Skin of body (tissue), 2 donors: ENCODE measurements around the gene DMD. TPM values are rescaled to one million over a fixed set of nuclear protein-coding genes. Genes with fewer than 3 reads are reported as not detected.

Experiments used
- DNase-seq: peaks from one replicate; lab custom pipeline; 2025; lab: John Stamatoyannopoulos, UW
- total RNA-seq: library from RNA; depleted of rRNA; stranded (reverse); fragments of >200 nt; gene quantifications from one replicate; pipeline ENCODE4 v1.2.3, GENCODE V29; 2014

DMD gene
- total RNA-seq, 1 donor from 2014 or later, result 87.0 TPM

DNA sequence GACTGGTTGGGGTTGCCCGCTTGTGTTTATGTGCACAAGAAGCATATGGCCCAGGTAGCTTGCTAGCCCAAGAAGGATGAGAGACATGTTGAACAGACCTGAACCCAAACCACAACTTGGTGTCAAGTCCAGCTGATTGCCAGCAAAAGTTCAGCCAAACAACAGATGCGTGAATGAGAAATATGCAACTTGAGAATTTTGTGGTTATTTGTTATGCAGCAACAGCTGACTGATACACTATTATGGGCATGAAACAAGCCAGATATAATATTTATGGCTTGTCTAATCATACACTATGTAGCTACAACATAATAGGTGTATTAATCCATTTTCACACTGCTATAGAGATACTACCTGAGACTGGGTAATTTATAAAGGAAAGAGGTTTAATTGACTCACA is 2073.2 kb downstream of the DMD start:
- DNase-seq, result no peak

DNA sequence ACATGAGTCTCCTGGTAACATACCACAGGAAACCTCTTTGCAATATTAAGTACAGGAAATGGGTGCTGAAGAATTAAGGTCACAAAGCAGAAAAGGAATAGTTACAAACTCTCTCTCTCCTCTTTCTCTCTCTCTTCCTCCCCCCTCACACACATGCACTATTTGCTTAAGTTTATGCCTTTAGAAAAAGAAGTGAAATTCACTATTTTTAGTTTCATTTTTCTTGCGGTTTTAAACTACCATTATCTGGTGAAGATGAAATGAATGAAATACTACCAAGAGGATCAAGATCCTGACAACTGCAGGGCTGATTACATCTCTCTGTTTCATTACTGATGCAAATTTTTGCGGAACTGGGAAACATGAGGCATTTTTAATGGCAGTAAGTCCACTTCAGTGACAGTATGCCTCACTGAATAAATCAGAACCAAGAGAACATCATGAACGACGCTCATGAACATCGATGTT is 2075.2 kb downstream of the DMD start:
- no peak for DNase-seq

DNA sequence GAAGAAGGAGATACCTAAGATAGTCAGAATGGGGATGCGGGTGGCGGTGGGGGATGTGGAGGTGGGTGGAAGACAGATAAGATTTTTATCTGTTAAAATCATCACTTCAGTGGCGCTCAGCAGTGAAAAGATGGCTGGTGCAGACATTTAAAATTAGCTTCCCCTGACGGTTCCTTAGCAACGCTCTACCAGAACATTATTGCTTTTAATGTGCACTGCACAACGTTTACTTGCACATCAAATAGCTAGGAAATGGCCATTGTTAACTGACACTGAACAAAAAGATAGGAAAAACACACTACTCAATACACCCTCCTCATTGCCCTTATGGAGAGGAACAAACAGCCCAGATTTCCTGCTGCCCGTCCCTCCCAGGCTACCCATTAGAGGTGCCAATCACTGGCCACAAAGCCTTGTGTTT is 2078.5 kb downstream of the DMD start:
- no peak for DNase-seq

DNA sequence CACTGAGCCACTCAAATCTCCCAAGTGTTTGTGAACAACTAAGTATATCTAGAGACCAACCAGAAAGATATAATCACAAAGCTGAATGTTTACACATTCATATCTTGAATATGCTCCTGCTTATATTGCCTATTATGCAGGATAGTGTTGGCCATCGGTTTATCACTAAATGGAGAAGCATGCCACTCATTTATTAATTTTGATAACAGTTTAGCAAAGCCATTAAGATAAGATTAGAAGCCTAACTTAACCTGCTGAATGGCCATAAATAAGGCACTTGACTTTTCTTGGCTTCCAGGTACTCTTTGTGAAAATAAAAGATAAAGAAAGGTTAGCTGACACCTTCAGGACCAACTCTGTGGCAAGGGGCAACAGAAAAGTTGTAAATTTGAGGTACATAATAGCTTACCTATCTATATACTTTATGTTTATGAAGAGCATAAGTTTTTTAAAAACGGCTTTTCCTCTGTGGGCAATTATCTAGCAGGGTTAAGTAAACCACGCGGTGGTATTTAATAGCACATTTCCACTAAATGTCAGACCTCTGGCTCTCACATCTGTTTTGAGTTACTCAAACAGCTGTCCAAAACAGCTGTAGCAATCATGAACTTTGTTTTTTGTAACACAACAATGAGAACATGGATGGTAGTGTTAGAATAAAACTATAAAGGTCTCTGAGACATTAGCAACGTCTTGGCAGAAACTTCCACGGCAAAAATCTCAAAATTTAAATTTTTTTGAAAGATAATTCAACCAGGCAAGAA is 2080.7 kb downstream of the DMD start:
- DNase-seq, result peak; percentile 43

DNA sequence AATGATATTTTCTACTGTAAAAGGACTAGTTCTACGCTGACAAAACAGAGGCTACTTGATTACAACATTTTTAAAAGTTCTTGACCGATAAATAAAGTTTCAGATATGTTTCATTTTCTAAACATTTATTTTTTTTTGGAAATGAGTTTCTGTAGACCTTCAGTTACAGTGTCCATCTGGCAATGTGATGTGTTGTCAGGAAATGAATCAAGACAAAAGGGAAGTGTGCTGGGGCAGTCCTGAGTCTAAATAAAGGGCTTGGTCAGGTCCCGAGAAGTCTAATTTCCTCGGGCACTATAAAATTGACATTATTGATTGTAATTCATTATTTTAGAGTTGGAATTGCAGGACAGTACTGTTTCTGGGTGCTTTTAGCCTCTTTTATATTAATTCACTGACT is 2082.5 kb downstream of the DMD start:
- no peak for DNase-seq

DNA sequence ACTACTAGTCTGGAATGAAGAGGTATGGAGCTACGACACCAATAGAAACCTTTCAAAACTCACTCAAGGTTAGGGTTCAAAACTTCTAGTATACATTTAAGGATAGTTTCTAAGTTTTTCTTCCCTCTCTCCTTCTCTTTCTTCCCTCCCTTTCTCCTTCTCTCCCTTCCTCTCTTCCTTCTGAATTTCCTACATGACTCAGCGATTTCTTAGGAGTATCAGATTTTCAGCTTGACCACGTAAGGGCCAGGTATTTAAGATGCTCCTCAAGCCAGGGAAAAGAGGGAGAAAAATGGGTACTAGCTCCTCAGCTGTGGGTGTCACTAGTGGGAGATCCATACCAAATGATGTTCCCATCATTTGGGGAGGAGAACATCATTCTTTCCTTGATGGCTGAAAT is 2083.6 kb downstream of the DMD start:
- DNase-seq, result no peak

DNA sequence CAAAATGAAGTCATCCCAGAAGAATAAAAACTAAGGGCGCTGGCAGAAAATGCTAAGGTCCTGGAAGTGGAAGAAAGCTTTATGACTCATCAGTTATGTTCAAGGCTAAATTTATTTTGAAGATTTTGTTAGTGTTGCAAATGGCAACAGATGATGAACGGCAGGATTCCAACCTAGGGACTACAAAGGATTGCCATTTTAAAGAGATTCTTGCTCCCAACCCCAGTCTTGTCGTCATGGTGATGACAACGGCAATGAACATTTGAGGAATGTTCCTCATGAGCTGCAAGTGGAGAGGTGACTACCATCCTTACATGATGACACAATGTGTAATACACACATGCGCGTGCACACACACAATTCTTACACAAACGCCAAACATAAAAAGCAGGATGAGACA is 2085.1 kb downstream of the DMD start:
- no peak for DNase-seq

DNA sequence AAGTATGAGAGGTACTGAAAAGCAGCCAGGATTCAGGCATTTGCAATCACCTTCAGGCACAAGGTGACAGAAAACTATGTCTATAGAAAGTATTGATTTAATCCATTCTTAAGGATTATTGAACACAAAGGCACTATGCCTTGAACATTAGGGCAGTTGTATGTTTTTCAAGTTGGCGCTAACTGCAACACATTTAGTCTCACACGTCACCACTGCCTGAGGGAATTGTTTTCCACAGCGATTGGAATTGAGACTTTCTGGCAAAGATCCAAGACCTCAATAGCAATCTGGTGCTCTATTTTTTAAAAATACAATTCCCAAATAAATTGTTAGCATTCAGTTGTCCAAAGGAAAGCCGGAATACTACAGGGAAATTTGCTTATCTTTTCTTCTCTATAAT is 2086.8 kb downstream of the DMD start:
- DNase-seq, result peak; percentile 3

DNA sequence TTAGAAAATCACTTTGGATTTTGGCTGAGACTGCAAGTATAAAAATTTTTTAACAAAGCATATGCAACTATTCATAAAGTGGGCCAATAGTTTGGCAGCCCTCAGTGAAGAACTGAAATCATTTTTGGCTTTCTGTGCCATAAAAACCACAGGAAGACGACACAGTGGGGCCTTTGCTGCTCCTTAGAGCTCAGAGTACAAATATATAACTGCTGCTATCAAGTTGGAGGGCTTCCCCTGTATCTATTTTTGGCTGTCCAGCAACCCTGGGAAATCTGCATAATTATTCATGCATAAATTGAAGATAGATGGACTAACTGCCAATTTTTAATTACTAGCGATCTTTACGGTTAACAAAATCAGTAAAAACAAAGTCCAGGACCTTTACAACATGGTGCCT is 2088.0 kb downstream of the DMD start:
- DNase-seq, result no peak

DNA sequence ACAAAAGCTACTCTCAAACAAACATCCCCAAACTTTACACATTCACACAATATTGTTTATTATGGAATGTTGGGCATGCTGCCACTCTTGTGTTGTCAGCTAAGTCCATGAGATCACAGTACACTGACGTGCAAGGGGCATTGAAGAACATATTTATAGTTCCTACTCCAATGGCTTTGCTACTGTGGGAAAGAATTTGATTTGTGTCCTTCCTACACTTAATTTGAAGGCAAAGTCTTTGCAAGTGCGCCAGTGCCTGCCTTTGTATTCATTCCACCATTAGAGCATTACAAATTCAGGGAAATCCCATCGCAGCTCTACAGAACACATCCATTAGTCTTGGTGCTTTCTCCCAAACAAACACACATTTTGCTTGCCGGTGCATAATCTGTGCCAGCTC is 2094.1 kb downstream of the DMD start:
- DNase-seq, result no peak

DNA sequence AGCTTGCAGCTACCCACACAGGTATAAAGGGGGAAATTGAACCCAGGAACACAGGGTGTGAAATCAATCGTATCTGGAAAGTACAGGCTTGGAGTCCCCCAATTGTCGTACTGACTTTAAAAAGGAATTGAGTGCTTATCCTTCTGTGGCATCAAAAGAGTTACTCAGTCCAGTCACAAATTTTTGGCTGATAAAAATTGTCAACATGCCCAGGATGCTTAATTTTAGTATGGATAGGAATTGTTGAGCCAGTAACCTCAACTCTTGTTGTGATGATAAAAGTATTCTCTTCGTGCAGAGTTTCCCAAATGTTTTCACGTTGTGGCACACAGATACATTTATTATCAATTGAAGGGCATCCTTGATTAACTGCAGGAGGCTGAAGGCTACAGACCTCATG is 2096.0 kb downstream of the DMD start:
- no peak for DNase-seq

DNA sequence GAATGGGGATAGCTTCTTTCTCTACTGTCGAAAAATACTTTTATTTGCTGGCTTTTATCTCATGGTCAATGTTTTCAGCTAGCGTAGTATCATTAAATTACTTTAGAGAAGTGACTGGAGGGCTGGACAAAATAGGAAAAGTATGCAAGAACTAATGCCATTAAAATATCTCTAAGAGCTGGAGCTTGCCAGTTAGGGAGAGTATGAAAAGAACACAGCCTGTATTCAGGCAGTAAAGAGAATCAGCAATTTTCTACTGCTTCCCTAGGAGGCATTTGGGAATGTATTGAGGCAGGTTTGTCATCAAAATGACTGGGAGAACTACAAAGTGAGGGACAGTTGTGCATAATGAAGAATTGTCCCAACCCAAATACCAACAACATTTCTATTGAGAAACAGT is 2096.5 kb downstream of the DMD start:
- no peak for DNase-seq

DNA sequence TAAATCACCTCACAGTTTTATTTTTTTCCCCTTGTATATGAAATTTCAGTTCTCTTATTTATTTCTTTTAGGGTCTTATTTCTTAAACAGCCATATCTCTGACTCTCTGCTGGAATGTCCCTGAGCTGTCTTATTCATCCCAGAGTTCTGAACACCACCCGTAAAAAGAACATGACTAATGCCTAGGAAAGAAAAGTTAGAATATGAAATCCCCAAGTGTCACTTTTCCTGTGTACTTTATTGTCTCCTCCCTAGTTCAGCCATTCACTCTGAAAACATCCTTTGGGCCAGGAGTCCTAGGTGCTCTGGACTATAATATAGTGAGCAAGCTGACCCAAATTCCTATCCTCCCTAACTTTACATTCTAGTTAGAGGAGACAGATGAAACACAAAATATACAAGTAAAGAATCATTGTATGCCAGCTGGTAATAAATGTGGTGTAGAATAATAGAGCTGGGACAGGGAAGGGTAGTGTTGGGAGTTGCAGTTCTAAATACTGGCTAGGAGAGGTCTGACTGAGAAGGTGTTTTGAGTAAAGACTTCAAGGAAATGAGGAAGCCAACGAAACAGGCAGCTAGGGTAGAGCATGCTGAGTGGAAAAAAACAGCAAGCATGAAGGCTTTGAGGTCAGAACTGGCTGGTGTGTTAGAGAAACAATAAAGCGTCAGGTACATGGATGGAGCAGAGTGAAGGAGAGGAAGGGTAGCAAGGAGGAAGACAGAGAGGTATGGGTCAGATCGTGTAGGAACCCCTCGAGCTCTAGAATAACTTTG is 2098.9 kb downstream of the DMD start:
- no peak for DNase-seq

DNA sequence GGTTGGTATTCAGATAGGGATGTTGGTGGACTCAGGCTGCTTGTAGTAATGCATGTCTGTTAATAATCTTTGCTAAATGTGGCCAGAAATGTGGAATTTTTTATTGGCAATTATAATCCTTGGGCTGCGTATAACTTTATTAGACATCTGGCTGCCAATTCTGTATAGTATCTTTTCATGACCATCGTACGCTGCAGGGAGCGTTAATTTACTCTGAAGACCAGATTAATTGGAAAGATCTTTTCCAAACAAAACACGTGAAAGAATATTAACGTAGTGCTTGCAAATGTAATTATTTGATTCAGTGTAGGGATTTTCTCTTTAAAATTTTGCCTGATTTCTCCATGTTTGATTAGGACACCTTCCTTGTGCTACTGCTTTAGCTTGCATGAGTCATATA is 2100.7 kb downstream of the DMD start:
- no peak for DNase-seq

DNA sequence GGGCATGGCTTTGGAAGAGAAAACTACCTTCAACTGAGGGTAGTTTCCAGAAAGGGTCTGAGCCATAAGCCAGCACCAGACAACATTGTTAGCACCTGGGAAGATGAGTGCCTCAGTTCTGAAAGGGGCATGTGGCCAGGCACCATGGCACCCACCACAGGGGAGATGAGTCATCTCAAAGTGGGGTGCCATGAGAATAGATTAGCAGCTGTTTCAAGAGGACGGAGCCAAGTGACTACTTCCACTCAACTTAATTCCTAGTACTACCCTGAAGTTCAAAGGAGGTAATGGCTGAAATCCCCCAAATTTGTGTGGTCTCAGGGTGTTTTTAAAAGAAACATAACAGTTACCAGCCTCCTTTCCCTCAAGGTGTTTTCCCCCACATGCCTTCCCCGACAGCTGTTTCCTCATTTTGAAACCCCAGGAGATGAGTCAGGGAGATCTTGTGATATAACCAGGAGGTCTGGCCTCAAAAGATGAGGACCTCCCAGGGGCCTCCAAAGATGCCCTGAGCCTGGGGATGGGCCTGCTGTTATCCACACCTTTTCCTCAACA is 2111.7 kb downstream of the DMD start:
- no peak for DNase-seq

DNA sequence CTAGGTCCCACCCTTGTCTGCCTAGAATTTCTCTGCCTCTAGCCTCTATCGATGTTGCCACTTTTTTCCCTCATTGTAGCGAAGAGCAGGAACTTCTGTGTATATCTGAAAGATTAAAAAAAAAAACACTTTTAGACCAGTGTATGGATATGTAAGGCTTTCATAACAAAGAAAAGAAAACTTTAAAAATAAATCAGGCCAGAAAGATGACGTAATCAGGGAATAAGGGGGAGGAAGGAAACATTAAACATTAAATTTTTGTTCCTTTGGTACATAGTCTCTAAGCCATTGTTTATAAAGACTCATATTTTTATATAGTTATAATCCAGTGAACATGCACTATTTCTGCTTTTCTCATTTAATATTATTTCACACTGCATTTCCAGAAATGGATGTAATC is 2113.3 kb downstream of the DMD start:
- no peak for DNase-seq

DNA sequence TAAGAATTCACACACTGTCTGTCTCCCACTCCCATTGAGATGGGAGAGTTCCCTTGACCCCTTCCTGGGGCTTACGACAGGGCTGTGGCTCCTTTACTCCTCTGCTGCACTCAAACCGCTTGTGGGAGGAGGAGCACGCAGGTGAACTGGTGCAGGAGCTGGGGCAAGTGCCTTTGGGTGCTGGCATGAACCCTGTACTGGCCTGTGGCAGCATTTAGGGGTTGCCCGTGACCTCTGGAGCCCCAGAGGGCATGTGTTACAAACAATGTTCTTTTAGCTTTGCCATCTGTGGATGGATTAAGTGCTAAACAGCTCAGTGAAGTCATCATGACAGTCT is 2117.7 kb downstream of the DMD start:
- no peak for DNase-seq

DNA sequence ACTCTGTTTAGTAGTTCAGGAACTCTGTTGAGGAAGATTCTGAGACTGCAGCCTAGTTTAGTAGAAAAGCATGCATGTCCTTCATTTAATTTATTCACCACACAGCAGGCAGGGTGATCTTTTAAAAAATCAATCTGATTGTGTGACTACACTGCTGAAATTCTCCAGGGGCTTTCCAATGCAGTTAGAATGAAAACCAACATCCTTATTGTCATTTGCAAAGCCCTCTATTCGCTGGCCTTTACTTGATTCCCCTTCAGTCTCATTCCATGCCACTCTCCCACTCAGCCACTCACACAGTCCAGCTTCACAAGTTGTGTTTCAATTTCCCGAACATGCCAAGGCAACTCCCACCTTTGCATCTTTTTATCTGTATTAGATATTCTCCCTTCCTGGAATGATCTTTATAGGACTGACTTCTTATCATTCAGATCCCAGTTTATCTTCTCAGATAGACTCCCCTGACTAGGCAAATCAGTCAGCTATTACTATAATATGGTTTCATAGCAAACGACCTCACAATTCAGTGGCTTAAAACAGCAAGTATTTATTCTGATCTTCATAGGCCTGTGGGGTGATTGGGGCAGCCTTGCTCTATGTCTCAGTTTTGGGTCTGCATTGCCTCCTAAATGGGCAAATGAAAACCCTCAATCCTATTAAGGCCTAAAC is 2118.2 kb downstream of the DMD start:
- DNase-seq, result no peak

DNA sequence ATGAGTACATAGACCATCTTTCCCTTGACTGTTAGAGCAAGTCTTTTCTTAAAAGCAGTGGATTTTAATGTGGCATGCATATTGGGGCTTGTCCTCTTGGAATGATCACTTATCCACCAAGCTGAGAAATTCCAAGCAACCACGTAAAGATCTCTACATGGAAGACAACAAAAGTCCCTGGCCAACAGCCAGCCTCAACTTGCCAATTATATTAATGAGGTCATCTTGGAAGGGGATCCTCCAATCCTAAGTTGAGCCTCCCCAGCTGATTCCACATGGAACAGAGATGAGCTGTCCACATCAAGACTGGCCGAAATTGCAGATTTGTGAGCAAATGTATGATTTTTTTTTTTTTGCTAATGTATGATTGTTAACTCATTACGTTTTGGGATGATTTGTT is 2118.9 kb downstream of the DMD start:
- no peak for DNase-seq

DNA sequence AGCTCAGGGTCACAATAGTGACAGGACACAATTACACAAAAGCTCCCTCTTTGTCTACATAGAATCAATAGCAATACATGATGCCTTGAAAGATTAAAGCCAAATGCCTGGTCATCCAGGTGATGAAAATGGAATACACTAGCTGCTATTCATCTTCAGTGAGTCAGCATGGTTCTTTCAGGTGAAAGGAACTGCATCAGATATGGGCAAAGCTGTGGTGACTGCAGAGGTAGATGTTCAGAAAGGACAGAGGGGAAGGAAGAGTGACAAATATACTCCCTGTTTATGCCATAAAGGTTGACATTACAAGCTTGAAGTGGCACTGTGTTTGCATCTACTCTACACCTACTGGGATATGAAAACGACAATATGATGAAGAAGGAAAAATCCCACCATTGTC is 2119.5 kb downstream of the DMD start:
- no peak for DNase-seq

DNA sequence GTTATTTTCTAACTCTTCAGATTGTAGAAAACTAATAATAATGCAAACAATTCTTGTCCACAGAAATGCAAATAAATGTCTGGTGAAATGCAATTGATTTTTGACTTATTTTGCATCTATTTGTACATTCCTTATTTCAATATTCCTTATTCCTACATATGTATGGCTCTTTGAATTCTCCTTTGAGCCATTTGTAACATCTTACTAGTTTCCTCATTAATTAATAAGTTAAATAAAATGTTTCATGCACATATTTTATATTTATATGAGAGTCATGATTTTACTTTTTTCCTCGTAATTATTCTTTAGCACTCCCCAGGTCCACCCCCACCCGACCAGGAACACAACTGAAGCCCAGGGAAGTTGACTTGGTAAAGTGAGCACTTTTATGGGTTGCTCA is 2136.8 kb downstream of the DMD start:
- no peak for DNase-seq

DNA sequence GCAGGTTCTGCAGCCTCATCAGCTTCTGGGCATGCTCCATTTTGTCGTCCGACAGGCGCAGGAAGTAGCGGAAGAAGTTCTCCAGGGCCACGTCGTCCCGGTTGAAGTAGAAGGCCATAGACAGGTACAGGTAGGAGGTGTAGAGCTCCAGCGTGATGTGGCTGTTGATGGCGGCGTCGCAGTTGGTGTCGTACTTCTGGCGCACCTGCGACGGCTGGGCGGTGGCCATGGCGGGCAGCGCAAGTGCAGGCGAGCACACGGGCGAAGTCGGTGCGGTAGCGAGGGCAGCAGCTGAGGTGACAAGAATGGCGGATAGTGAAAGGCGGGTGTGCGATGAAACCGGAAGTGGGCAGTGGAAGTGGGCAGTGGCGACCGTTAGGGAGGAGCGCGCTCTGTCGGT is 2139.6 kb downstream of the DMD start, which contains the start of gene FTHL17:
FTHL17 (minus strand) TSS at position 317 of the 400 bp plus-strand sequence; CDS start at position 229, 88 bp downstream.
- DNase-seq, result no peak
